Suprapubic skin (tissue), 3 donors: Measurements from ENCODE around the gene CLSTN1.
"Not testable (repeated sequence)": the region's sequence is repeated elsewhere in the genome, so short reads cannot be mapped to it uniquely, and the experiment has no call there.

ENCODE experiments used
- EP300 ChIP-seq: sonication (generic); formaldehyde crosslinking; IDR thresholded peaks from one replicate; pipeline ENCODE4 v1.6.1; 2017; ENCODE audit warnings: antibody characterized with exemption
- TF ChIP-seq, protein P1 (sequence below), 2 donors: fragments of 200-600 bp in 1 of 2; fragments of 450-650 bp in 1 of 2; sonication (generic) in 1 of 2; IDR thresholded peaks; one replicate each; pipeline ENCODE4 v1.5.1; 2016 to 2019; ENCODE audit warnings: antibody characterized with exemption in 2 of 2, mild to moderate bottlenecking in 1 of 2, moderate library complexity in 1 of 2

GRCh38 chr1:9805972-9806371 is 17.8 kb downstream of the CLSTN1 start:
- not testable (repeated sequence) for TF ChIP-seq EP300
- TF ChIP-seq, protein P1, sequence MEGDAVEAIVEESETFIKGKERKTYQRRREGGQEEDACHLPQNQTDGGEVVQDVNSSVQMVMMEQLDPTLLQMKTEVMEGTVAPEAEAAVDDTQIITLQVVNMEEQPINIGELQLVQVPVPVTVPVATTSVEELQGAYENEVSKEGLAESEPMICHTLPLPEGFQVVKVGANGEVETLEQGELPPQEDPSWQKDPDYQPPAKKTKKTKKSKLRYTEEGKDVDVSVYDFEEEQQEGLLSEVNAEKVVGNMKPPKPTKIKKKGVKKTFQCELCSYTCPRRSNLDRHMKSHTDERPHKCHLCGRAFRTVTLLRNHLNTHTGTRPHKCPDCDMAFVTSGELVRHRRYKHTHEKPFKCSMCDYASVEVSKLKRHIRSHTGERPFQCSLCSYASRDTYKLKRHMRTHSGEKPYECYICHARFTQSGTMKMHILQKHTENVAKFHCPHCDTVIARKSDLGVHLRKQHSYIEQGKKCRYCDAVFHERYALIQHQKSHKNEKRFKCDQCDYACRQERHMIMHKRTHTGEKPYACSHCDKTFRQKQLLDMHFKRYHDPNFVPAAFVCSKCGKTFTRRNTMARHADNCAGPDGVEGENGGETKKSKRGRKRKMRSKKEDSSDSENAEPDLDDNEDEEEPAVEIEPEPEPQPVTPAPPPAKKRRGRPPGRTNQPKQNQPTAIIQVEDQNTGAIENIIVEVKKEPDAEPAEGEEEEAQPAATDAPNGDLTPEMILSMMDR (IDR thresholded peaks at IDR 0.05) = not testable (repeated sequence)
